Astrocyte (in vitro differentiated cells and primary cell): ENCODE data around the gene PPM1F. TPM values are rescaled to one million over a fixed set of nuclear protein-coding genes. Genes with fewer than 3 reads are reported as not detected.

Source experiments
- DNase-seq: peaks from one replicate; pipeline ENCODE4 v3.0.0-alpha.2; 2010; ENCODE audit warnings: low read depth
- FAIRE-seq: peaks from 2 replicates; lab custom pipeline; 2011; peaks lifted over from hg19 to GRCh38; lab: Jason Lieb, UNC
- H2AFZ ChIP-seq: 2 replicates; pipeline ENCODE4 v1.6.0; 2012; ENCODE audit warnings: low read depth, low read length, inconsistent platforms
- H3K27ac ChIP-seq: 2 replicates; pipeline ENCODE4 v1.5.1; 2011; ENCODE audit warnings: low read depth, low read length, inconsistent platforms
- H3K27me3 ChIP-seq: 2 replicates; pipeline ENCODE4 v1.6.0; 2011; ENCODE audit warnings: low read length, inconsistent platforms; ENCODE audit not compliant: insufficient read depth
- H3K36me3 ChIP-seq: 2 replicates; pipeline ENCODE4 v1.5.1; 2011; ENCODE audit warnings: low read length, inconsistent platforms; ENCODE audit not compliant: insufficient read depth
- H3K4me1 ChIP-seq: 2 replicates; pipeline ENCODE4 v1.5.1; 2011; ENCODE audit warnings: low read length, inconsistent platforms; ENCODE audit not compliant: insufficient read depth
- H3K4me2 ChIP-seq: 2 replicates; pipeline ENCODE4 v1.6.0; 2012; ENCODE audit warnings: low read length, inconsistent platforms
- H3K4me3 ChIP-seq: 2 replicates; pipeline ENCODE4 v1.5.1; 2011; ENCODE audit warnings: low read depth, mild to moderate bottlenecking, low read length, inconsistent platforms; ENCODE audit not compliant: insufficient read depth
- H3K79me2 ChIP-seq: 2 replicates; pipeline ENCODE4 v1.6.0; 2012; ENCODE audit warnings: mild to moderate bottlenecking, low read length, inconsistent platforms; ENCODE audit not compliant: insufficient read depth
- H3K9ac ChIP-seq: 2 replicates; pipeline ENCODE4 v1.6.0; 2012; ENCODE audit warnings: mild to moderate bottlenecking, low read length, inconsistent platforms
- H3K9me3 ChIP-seq: 2 replicates; pipeline ENCODE4 v1.5.1; 2012; ENCODE audit warnings: low read depth, mild to moderate bottlenecking, low read length, inconsistent platforms; ENCODE audit not compliant: insufficient read depth
- H4K20me1 ChIP-seq: 2 replicates; pipeline ENCODE4 v1.6.0; 2012; ENCODE audit warnings: low read length, inconsistent platforms; ENCODE audit not compliant: insufficient read depth
- H3K27ac Mint-ChIP-seq: one replicate; pipeline ENCODE4 v1.8.0; 2021; ENCODE audit warnings: mild to moderate bottlenecking, mixed read lengths; ENCODE audit not compliant: unreplicated experiment
- H3K27me3 Mint-ChIP-seq: one replicate; pipeline ENCODE4 v1.8.0; 2021; ENCODE audit warnings: low read depth, mixed read lengths; ENCODE audit not compliant: unreplicated experiment
- H3K36me3 Mint-ChIP-seq: one replicate; pipeline ENCODE4 v1.8.0; 2021; ENCODE audit warnings: low read depth, mixed read lengths; ENCODE audit not compliant: unreplicated experiment
- H3K4me1 Mint-ChIP-seq: one replicate; pipeline ENCODE4 v1.8.0; 2021; ENCODE audit warnings: low read depth, mixed read lengths; ENCODE audit not compliant: unreplicated experiment
- H3K4me3 Mint-ChIP-seq: one replicate; pipeline ENCODE4 v1.8.0; 2021; ENCODE audit warnings: mild to moderate bottlenecking, moderate library complexity, mixed read lengths; ENCODE audit not compliant: unreplicated experiment
- H3K9me3 Mint-ChIP-seq: one replicate; pipeline ENCODE4 v1.8.0; 2021; ENCODE audit warnings: mild to moderate bottlenecking, mixed read lengths; ENCODE audit not compliant: unreplicated experiment
- CTCF ChIP-seq: IDR thresholded peaks from 2 replicates; pipeline ENCODE4 v1.5.1; 2011; ENCODE audit warnings: low read depth, mild to moderate bottlenecking, inconsistent platforms, low read length, moderate library complexity; ENCODE audit not compliant: insufficient read depth
- EZH2 ChIP-seq: IDR thresholded peaks from 2 replicates; pipeline ENCODE4 v1.6.1; 2012; ENCODE audit warnings: mild to moderate bottlenecking, low read length, inconsistent platforms; ENCODE audit not compliant: insufficient read depth
- total RNA-seq: library from RNA; stranded (reverse); gene quantifications from 2 replicates; pipeline ENCODE4 v1.2.1, GENCODE V29; 2021

The PPM1F gene
- total RNA-seq, 1 donor from 2014 or later: 27.9 TPM

GRCh38 chr22:21942407-21943343 lies 10.0 kb downstream of the PPM1F start:
- Histone ChIP-seq H3K27me3 (no peaks in the 10 kb centered on the region), H3K4me3 (no peak overlapping the region), H3K9ac (peak overlapping the region; percentile 56), H2AFZ (peak overlapping the region; percentile 53), H3K79me2 (peaks cover 26% of the 10 kb centered on the region), H3K27ac (peak overlapping the region; percentile 84), H3K36me3 (peaks cover 7% of the 10 kb centered on the region), H3K9me3 (no peaks in the 10 kb centered on the region), H3K4me1 (peaks cover 35% of the 10 kb centered on the region), H3K4me2 (peak overlapping the region; percentile 72), H4K20me1 (peaks cover under 1% of the 10 kb centered on the region)
- Mint-ChIP-seq H3K27me3 (no peaks in the 10 kb centered on the region), H3K9me3 (peaks cover 4% of the 10 kb centered on the region), H3K36me3 (peaks cover 14% of the 10 kb centered on the region), H3K27ac (peak overlapping the region; percentile 47), H3K4me3 (no peak overlapping the region), H3K4me1 (peaks cover 23% of the 10 kb centered on the region)
- FAIRE-seq (no peak), DNase-seq (peak; percentile 86)
- TF ChIP-seq EZH2 (no peak), CTCF (no peak)

- no peak for FAIRE-seq
- DNase-seq: no peak
- peaks cover 7% of the 10 kb centered on the region for H3K36me3 ChIP-seq
- Mint-ChIP-seq H3K36me3 (peaks cover 14% of the 10 kb centered on the region), H3K27ac (no peak overlapping the region), H3K27me3 (no peaks in the 10 kb centered on the region), H3K4me1 (peaks cover 21% of the 10 kb centered on the region), H3K4me3 (no peak overlapping the region), H3K9me3 (peaks cover 4% of the 10 kb centered on the region)
- no peak overlapping the region for H2AFZ ChIP-seq
- no peak overlapping the region for H3K4me3 ChIP-seq
- H3K9ac ChIP-seq: peak overlapping the region; percentile 56
- no peaks in the 10 kb centered on the region for H3K27me3 ChIP-seq
- TF ChIP-seq EZH2 (no peak), CTCF (no peak)
- no peaks in the 10 kb centered on the region for H4K20me1 ChIP-seq
- H3K4me1 ChIP-seq: peaks cover 35% of the 10 kb centered on the region
- no peaks in the 10 kb centered on the region for H3K9me3 ChIP-seq
- H3K27ac ChIP-seq: peak overlapping the region; percentile 84
- H3K79me2 ChIP-seq: peaks cover 25% of the 10 kb centered on the region
- peak overlapping the region; percentile 72 for H3K4me2 ChIP-seq
These were observed 10.7 kb downstream of the PPM1F start for GRCh38 chr22:21941921-21942320.

GRCh38 chr22:21940521-21940920 lies 12.1 kb downstream of the PPM1F start:
- Histone ChIP-seq H3K9ac (no peak overlapping the region), H3K4me1 (peaks cover 35% of the 10 kb centered on the region)

More at GRCh38 chr22:21940521-21940920, 12.1 kb downstream of the PPM1F start:
- Histone ChIP-seq H3K79me2 (peaks cover 15% of the 10 kb centered on the region), H3K9me3 (no peaks in the 10 kb centered on the region), H3K4me3 (no peak overlapping the region), H3K36me3 (peaks cover 7% of the 10 kb centered on the region), H4K20me1 (no peaks in the 10 kb centered on the region), H2AFZ (no peak overlapping the region), H3K27ac (no peak overlapping the region), H3K27me3 (no peaks in the 10 kb centered on the region), H3K4me2 (no peak overlapping the region)
- DNase-seq (no peak), FAIRE-seq (no peak)
- TF ChIP-seq EZH2 (no peak), CTCF (no peak)
- Mint-ChIP-seq H3K9me3 (peaks cover 4% of the 10 kb centered on the region), H3K27ac (no peak overlapping the region), H3K4me1 (peaks cover 28% of the 10 kb centered on the region), H3K4me3 (no peak overlapping the region), H3K36me3 (peaks cover 14% of the 10 kb centered on the region), H3K27me3 (no peaks in the 10 kb centered on the region)
